CD4-positive, alpha-beta T cell (primary cell): Measurements from ENCODE around the gene FUZ. TPM values are rescaled to one million over a fixed set of nuclear protein-coding genes. Genes with fewer than 3 reads are reported as not detected.
"Not testable (repeated sequence)": the region's sequence is repeated elsewhere in the genome, so short reads cannot be mapped to it uniquely, and the experiment has no call there.

Experiments
- ATAC-seq: fragments of 200-7000 bp; cut with Tn5 transposase; one replicate; pipeline ENCODE4 v1.10.0; 2022; ENCODE audit warnings: mild to moderate bottlenecking; ENCODE audit not compliant: poor library complexity
- CTCF ChIA-PET: fragments of 350-600 bp; sonication (Branson Sonifier 250); formaldehyde crosslinking; loops from one replicate; lab custom pipeline; 2021; ENCODE audit warnings: antibody characterized with exemption, inconsistent platforms; lab: Charles Lee
- POLR2A ChIA-PET: fragments of 350-600 bp; sonication (Branson Sonifier 250); formaldehyde crosslinking; loops from one replicate; lab custom pipeline; 2021; ENCODE audit warnings: antibody characterized with exemption, inconsistent platforms; lab: Charles Lee
- DNase-seq, 14 experiments: peaks; one replicate each; pipeline ENCODE4 v3.0.0-alpha.2; 2013 to 2020; ENCODE audit warnings: mixed read lengths in 2 of 14
- H3K27ac ChIP-seq, 2 donors: one replicate each; pipeline versions ENCODE4 v1.5.1 to v1.7.0; 2013; ENCODE audit warnings: low read length in 2 of 2, low read depth in 1 of 2, mild to moderate bottlenecking in 1 of 2
- H3K27me3 ChIP-seq, 2 experiments: 1 replicate in 1 of 2; 2 replicates in 1 of 2; pipeline versions ENCODE4 v1.6.1 to v1.7.0; 2013; ENCODE audit warnings: low read length in 2 of 2, control low read depth in 1 of 2, mild to moderate bottlenecking in 1 of 2, moderate library complexity in 1 of 2; ENCODE audit not compliant: insufficient read depth in 2 of 2, control insufficient read depth in 1 of 2
- H3K36me3 ChIP-seq: one replicate; pipeline ENCODE4 v1.6.1; 2013; ENCODE audit warnings: low read length, control low read depth; ENCODE audit not compliant: insufficient read depth
- H3K4me1 ChIP-seq: one replicate; pipeline ENCODE4 v1.6.1; 2013; ENCODE audit warnings: low read length, control low read depth; ENCODE audit not compliant: insufficient read depth
- H3K4me3 ChIP-seq: one replicate; pipeline ENCODE4 v1.5.1; 2013; ENCODE audit warnings: mild to moderate bottlenecking, low read length, moderate library complexity
- H3K9me3 ChIP-seq, 2 experiments: 1 replicate in 1 of 2; 2 replicates in 1 of 2; pipeline versions ENCODE4 v1.6.1 to v1.7.0; 2013; ENCODE audit warnings: low read length in 2 of 2, mild to moderate bottlenecking in 2 of 2, control low read depth in 1 of 2, moderate library complexity in 1 of 2; ENCODE audit not compliant: control insufficient read depth in 1 of 2, insufficient read depth in 1 of 2
- H3K27ac Mint-ChIP-seq: one replicate; pipeline ENCODE4 v1.8.0; 2020; ENCODE audit warnings: mixed read lengths
- H3K27me3 Mint-ChIP-seq: one replicate; pipeline ENCODE4 v1.8.0; 2021; ENCODE audit warnings: mixed read lengths
- H3K36me3 Mint-ChIP-seq: one replicate; pipeline ENCODE4 v1.8.0; 2021; ENCODE audit warnings: low read depth, mixed read lengths
- H3K4me1 Mint-ChIP-seq: one replicate; pipeline ENCODE4 v1.8.0; 2021; ENCODE audit warnings: low read depth, mixed read lengths
- H3K4me3 Mint-ChIP-seq: one replicate; pipeline ENCODE4 v1.8.0; 2020; ENCODE audit warnings: mild to moderate bottlenecking, mixed read lengths
- H3K9me3 Mint-ChIP-seq: one replicate; pipeline ENCODE4 v1.8.0; 2020; ENCODE audit warnings: mixed read lengths
- CTCF ChIP-seq: fragments of 200-600 bp; IDR thresholded peaks from one replicate; pipeline ENCODE4 v1.8.0; 2022; ENCODE audit warnings: antibody characterized with exemption, mild to moderate bottlenecking
- intact Hi-C, 2 experiments: fragments of 100-400 bp; cut with DNase I in 1 of 2; cut with micrococcal nuclease in 1 of 2; formaldehyde crosslinking; loops; one replicate each; pipeline versions ENCODE4 v1.15.1 to v1.9.0; 2023 to 2025; cut with DNase I, micrococcal nuclease
- total RNA-seq, 174 experiments: library from RNA in 2 of 174; stranded (reverse) in 2 of 174; gene quantifications; one replicate each; pipeline ENCODE4 v1.2.3 and lab custom pipeline; 2021 to 2026

Gene FUZ
- total RNA-seq, 2 experiments from 2014 or later, result 14.9 to 15.2 TPM

DNA sequence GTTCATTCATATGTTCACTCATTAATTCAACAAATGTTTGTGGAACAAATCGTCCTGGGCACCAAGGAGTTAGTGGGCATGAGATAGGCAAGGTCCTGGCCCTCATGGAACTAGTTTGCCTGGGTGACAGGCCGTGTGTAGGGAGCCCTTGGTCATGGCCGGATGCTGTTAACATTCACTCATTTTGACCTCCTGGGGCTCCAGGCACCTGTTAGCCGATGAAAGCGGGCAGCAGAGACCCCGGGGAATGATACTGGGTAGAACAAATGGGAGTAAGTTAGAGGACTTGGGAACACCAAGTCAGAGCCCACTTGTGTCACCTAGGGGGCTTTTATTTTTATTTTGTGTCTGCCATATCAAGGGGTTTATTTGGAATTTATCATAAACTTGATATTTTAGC lies 11.6 kb upstream of the FUZ start:
- H3K9me3 Mint-ChIP-seq, result no peaks in the 10 kb centered on the region
- ChIA-PET POLR2A (no interaction called here), CTCF (no interaction called here)
- no peak for TF ChIP-seq CTCF
- no peaks in the 10 kb centered on the region for H3K27me3 Mint-ChIP-seq
- peaks cover 33% of the 10 kb centered on the region for H3K36me3 Mint-ChIP-seq
- DNase-seq, result no peak
- H3K27ac ChIP-seq, result no peak overlapping the region
- peaks cover 5% of the 10 kb centered on the region for H3K4me1 ChIP-seq
- H3K4me3 ChIP-seq, result no peak overlapping the region
- ATAC-seq, result no peak
- intact Hi-C loops, result no loop called here
- no peak overlapping the region for H3K27ac Mint-ChIP-seq
- peaks cover 9% of the 10 kb centered on the region for H3K4me1 Mint-ChIP-seq
- peaks cover 54% of the 10 kb centered on the region for H3K36me3 ChIP-seq
- H3K27me3 ChIP-seq, result no peaks in the 10 kb centered on the region
- H3K9me3 ChIP-seq, result no peaks in the 10 kb centered on the region
- H3K4me3 Mint-ChIP-seq, result no peak overlapping the region

DNA sequence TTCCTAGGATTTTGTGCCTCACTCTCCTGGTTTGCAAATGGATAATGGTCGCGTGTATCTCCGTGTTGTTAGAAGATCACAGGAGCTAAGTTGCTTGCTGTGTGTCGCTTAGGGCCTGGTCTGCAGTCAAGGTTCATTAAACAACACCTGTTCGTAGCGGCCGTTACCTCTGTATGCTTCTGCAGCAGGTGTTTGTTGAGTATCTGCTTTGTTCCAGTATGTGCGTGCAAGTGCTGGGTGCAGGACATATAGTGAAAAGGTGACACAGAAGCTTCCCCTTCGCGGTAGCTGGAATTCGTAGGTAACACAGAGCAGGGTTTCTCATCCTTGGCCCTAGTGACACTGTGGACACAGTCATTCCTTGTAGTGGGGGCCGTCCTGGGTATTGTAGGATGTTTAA lies 10.4 kb upstream of the FUZ start:
- Mint-ChIP-seq H3K4me1 (peaks cover 19% of the 10 kb centered on the region), H3K9me3 (no peaks in the 10 kb centered on the region), H3K4me3 (no peak overlapping the region), H3K27ac (no peak overlapping the region), H3K27me3 (no peaks in the 10 kb centered on the region), H3K36me3 (peaks cover 30% of the 10 kb centered on the region)
- Histone ChIP-seq H3K9me3 (no peaks in the 10 kb centered on the region), H3K27me3 (no peaks in the 10 kb centered on the region), H3K36me3 (peaks cover 43% of the 10 kb centered on the region), H3K4me1 (peaks cover 17% of the 10 kb centered on the region), H3K4me3 (no peak overlapping the region), H3K27ac (no peak overlapping the region)
- CTCF ChIA-PET, result no interaction called here
- intact Hi-C loops, result no loop called here
- DNase-seq (no peak), ATAC-seq (no peak)
- POLR2A ChIA-PET, result no interaction called here
- no peak for TF ChIP-seq CTCF

- peak overlapping the region; percentile 66 for H3K4me3 Mint-ChIP-seq
- H3K27ac Mint-ChIP-seq, result no peak overlapping the region
- H3K36me3 Mint-ChIP-seq, result peaks cover 28% of the 10 kb centered on the region
- intact Hi-C loops, result no loop called here
- Histone ChIP-seq H3K36me3 (peaks cover 25% of the 10 kb centered on the region), H3K4me3 (no peak overlapping the region), H3K9me3 (no peaks in the 10 kb centered on the region), H3K27ac (no peak overlapping the region), H3K4me1 (peaks cover 27% of the 10 kb centered on the region), H3K27me3 (no peaks in the 10 kb centered on the region)
- DNase-seq, result no peak
- POLR2A ChIA-PET, result interaction anchor here (1.4 kb wide), 2 partner anchors 47 to 49 kb away, joined by 3 to 5 read pairs; no protein-coding TSS in a partner anchor
- no peak for TF ChIP-seq CTCF
- no peaks in the 10 kb centered on the region for H3K9me3 Mint-ChIP-seq
- peaks cover 29% of the 10 kb centered on the region for H3K4me1 Mint-ChIP-seq
- CTCF ChIA-PET, result no interaction called here
- ATAC-seq, result no peak
- H3K27me3 Mint-ChIP-seq, result no peaks in the 10 kb centered on the region
These were observed 7.0 kb upstream of the FUZ start for GRCh38 chr19:49820125-49820524.

GRCh38 chr19:49819452-49820115 lies 6.5 kb upstream of the FUZ start:
- H3K27ac ChIP-seq, H3K27me3 ChIP-seq, ATAC-seq, H3K27me3 Mint-ChIP-seq, H3K4me3 ChIP-seq, H3K9me3 ChIP-seq, H3K9me3 Mint-ChIP-seq, DNase-seq: not testable (repeated sequence)
- ChIA-PET POLR2A (interaction anchor here (1.2 to 2.2 kb wide), 4 partner anchors 31 to 57 kb away, joined by 3 to 14 read pairs (median 4); partner anchors contain the start of genes AKT1S1 and PTOV1), CTCF (interaction anchor here (0.8 kb wide), 1 partner anchor 139 kb away, joined by 3 read pairs; no protein-coding TSS in a partner anchor)
- Histone ChIP-seq H3K4me1 (peaks cover 27% of the 10 kb centered on the region), H3K36me3 (peaks cover 24% of the 10 kb centered on the region)
- Mint-ChIP-seq H3K4me1 (peaks cover 29% of the 10 kb centered on the region), H3K4me3 (peak overlapping the region; percentile 99), H3K36me3 (peaks cover 28% of the 10 kb centered on the region), H3K27ac (peak overlapping the region; percentile 99)
- intact Hi-C loops, result loop anchor here (1.0 to 10.0 kb wide), 5 partner anchors 31 to 325 kb away; partner anchors contain the start of genes ATF5 (in 1 of the 2), NUP62 (in 1 of the 2), PNKP (in 1 of the 2) and PTOV1 (in 1 of the 2)
